DMS79 treated with DMSO at 0.1 percent for 48 hours (cell line): Measurements from ENCODE around the gene XG.

Experiments
- DNase-seq: peaks from one replicate; lab custom pipeline; 2025; lab: John Stamatoyannopoulos, UW

The XG gene

GRCh38 chrX:2819345-2820135 is 67.7 kb downstream of the XG start:
- DNase-seq, result no peak

- DNase-seq, result no peak
Measured at GRCh38 chrX:2820136-2820771, 68.4 kb downstream of the XG start.

DNA sequence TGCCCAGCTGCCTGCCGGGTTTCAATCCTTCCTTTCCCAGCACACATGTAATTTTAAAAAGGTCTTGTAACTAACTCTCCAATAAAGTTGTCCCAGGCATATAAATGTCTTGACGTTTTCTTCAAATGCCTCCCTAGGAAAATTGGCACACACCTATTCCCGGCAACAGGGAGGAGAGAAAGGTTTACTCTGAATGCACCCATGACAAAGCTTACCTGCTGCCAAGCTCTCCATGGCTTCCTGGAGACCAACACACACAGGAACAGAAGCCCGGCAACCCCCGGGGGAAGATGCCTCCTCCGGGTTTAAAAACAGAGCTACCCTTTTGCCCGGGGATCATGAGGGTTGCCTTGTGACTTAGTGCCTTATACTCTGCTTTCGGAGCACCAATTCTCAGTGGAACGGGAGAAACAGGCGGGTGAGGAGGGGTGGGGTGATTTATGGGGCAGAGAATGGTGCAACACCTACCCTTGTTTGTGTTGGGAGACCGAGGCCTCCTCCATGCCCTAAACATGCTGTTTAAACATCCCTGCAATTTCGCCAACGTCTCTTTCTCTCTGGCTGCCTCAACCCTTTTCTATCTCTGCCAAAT is 72.1 kb downstream of the XG start:
- DNase-seq, result no peak

DNA sequence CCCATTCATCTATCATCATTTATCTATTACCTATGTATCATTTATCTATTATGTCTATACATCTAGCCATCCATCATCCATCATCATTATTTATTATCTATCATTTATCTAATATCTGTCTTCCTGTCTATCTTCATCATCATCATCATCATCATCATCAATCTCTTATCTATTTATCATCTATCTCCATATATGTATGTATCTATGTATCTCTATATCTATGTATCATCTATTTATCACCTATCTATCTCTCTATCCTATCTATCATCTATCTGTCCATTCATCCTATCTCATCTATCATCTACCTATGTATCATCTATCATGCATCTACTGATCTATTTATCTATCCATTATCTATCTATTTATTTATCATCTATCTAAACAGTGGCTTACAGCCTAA is 73.0 kb downstream of the XG start:
- no peak for DNase-seq

DNA sequence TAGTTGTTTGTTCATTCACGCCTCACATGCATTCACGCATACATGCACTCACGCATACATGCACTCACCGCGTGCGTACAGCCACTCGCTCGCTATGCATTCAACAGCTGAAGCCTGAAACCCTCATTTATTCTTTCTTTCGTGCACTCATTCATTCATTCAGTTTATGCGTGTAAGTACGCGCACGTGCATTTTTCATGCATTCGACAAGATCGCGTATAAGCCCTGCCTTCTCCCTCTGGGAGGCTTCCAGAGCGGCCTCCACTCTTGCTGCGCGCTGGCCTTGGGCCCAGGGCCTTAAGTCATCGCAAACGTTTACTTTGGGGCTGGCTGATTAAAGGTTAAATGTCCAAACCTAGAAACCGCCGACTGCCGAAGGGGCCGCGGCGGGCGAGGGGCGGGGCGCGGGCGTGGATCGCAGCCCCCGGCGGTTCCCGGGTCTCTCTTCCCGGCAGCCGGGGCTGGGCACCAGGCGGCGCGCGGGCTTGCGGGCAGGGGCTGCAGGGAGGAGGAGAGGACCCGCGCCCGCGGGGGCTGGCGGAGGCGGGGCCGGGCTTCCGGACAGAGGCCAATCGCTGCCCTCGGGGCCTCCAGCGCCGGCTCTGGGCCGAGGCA is 76.6 kb downstream of the XG start, which contains the start of gene GYG2:
Gene GYG2 (plus strand): TSS at position 587 of the 615 bp plus-strand sequence. CDS start 1,259 bp downstream, outside the sequence.
- DNase-seq, result no peak

DNA sequence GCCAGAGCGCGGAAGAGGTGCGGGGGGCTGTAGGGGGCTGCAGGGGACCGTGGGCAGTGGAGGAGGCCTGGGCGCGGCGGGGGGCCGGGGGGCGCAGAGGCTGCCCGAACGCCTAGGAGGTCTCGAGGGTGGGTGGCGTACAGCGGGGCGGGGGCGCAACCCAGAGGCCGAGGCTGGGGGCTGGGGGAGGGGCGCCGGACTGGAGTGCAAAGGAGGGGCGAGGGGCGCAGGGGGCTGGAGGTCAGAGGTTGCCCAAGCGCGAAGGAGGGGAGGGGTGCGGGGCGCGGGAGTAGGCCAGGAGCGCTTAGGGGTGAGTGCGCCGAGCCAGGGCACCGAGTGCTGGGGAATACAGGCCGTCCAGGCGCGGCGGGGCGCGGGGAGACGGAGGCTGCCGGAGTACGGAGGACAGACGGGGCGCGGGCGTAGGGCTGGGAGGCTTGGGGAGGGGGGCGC is 77.1 kb downstream of the XG start:
- no peak for DNase-seq

DNA sequence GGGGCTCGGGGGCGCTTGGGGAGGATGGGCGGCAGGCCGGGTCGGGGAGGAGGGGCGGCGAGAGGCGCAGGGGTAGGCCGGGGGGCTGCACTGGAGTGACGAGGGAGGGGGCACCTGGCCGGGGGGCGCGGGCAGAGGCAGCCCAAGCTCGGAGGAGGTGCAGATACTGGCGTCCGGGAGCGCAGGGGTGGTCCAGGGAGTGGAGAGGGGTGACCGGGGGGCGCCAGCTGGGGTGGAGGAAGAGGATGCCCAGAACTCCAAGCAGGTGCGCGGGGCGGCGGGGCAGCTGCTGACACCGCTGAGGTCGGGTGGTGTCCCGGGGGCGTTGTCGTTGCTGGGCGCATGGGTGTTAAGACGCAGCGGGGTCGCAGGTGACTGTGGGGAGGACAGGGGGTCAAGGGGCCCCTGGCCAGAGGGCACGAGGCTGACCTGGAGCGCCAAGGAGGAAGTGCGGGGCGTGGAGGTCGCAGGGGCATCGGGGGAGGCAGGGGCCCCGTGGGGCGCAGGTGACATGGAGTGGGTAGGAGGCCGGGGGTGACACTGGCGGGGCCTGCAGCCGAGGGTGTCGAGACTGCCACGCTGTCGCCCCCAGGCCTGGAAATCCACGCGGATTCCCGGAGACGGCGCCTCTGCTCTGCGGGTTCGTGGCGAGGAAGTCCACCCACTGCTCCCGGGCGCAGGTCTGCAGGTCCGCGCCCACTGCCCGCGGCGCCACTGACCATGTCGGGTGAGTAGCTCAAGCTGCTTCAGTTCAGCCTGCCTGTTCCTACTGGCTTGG is 77.8 kb downstream of the XG start:
- DNase-seq, result no peak

DNA sequence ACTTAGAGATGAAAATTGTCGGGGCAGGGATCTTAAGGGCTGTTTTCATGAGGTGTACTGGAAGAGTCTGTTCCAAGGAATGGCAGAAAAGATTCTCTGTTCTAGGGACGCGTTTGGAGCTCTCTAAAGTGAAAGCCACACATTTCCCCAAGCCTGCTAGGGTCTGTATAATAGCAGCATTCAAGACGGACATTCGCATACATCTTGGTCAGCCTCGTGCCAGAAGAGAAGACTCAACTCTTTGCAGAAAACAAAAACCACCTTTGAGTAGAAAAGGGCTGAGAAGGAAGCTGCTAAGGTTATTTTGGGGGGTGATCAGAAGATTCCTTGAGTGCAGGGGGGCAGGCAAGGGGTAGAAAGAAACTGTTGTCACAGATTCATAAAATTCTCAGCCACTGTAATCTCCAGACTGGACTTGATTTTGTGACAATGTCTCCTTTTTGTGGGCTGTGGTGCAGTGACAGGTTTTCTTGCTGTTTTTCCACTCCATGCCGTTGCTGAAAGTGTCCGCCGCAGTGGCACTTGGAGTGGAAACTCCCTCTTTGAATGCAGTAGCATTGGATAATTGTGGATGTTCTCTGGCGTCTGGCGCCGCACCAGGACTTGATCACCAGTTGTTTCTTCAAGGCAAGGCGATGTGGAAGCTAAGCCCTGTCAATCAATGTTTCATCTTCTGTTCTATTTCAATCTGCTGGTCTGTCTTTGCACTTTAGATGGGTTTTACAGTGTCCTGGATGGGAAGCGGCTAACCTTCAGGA is 79.8 kb downstream of the XG start:
- DNase-seq, result no peak

DNA sequence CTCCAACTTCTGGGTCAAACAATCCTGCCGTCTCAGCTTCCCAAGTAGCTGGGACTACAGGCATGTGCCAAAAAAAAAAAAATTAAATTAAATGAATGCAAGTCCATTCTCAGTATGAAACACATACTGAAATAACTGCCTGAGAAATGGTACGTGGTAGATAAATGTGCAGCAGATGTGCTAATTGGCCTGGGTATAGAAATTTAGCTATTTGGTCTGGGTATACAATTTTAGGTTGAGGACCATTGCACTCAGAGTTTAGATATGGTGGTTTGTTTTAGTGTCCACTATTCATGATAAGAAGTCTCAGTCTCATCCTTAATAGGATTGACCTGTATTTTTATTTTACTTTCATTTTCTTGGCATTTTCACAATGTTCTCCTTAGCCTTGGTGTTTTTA is 86.1 kb downstream of the XG start:
- no peak for DNase-seq

- DNase-seq, result no peak
Measured at GRCh38 chrX:2840961-2841360, 89.1 kb downstream of the XG start.

- DNase-seq, result no peak
Measured at GRCh38 chrX:2841537-2841936, 89.7 kb downstream of the XG start.

DNA sequence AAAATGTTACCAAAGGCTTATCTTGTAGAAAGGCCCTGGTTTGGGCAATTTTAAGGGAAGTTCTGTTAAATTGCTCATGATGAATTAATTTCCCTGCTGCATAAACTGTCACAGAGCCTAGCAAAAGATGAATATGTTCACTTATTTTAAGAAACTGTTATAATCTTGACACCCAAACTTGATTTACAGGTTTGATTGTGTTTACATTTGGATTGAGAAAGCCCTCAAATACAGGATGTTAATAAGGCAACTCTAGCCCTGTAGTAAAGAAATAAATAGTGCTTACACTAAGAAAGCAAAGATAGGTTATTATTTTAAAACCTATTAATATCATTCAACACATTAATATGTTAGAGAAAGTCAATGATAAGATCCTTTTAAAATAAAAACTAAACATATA is 95.2 kb downstream of the XG start:
- DNase-seq, result no peak

- DNase-seq, result no peak
Measured at GRCh38 chrX:2848871-2849301, 97.0 kb downstream of the XG start.

DNA sequence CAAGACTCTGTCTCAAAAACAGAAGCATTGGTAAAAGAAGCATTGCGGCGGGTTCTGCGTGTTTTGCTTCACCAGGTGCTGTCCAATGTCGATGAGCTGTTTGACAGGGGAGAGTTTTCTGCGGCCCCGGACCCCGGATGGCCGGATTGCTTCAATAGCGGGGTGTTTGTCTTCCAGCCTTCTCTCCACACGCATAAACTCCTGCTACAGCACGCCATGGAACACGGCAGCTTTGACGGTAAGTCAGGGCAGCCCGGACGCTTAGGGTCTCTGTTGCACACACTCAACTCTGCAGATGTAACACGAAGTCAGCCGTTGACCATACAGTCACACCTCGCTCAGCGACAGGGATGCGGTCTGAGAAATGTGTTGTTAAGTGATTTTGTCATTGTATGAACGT is 103.1 kb downstream of the XG start:
- DNase-seq, result no peak

DNA sequence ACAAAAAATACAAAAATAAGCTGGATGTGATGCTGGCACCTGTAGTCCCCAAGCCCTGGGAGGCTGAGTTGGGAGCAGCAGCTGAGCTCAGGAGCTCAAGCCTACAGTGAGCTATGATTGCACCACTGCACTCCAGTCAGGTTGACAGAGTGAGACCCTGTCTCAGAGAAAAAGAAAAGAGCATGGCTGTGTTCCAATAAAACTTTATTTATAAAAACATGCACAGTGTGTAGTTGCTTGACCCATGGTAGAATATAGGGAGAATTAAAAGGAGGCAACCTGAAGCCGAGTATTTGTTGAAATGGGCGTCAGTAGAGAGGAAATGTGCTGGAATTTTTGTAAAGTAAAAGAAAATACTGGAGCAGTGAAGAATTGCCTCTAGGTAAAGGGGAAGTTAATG is 103.9 kb downstream of the XG start:
- DNase-seq, result no peak

GRCh38 chrX:2857566-2857965 is 105.7 kb downstream of the XG start:
- DNase-seq, result no peak

- no peak for DNase-seq
Measured at GRCh38 chrX:2859197-2859797, 107.5 kb downstream of the XG start.

DNA sequence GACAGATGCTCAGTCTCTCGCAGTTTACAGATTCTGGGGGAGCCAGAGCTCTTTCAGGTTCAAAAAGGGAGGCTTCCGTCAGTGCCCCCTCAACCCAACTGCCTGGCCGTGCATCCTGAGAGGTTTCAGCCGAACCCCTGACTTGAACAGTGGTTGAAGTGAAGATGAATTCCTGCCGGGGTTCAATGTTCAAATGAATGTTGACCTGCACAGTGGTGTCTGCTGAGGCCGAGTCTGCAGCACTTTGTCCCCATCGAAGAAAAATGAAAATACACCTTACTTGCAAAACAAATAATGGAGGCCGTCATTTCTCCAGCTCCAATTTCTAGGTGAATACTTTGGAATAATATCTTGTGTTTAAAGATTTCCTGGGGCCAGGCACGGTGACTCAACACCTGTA is 110.6 kb downstream of the XG start:
- no peak for DNase-seq

GRCh38 chrX:2863646-2864045 is 111.8 kb downstream of the XG start:
- DNase-seq, result no peak
